ENCODE measurements around the gene AUTS2.

The AUTS2 gene

GRCh38 chr7:70563960-70564359 lies 965.7 kb downstream of the AUTS2 start:
- no peak for TF ChIP-seq CTCF (IDR thresholded peaks at IDR 0.05)

GRCh38 chr7:70565721-70566370 lies 967.6 kb downstream of the AUTS2 start:
- no peak for TF ChIP-seq CTCF (IDR thresholded peaks at IDR 0.05)

- TF ChIP-seq CTCF (IDR thresholded peaks at IDR 0.05), result no peak
These were observed 968.4 kb downstream of the AUTS2 start for GRCh38 chr7:70566671-70567070.

- TF ChIP-seq CTCF (IDR thresholded peaks at IDR 0.05), result no peak
These were observed 970.5 kb downstream of the AUTS2 start for GRCh38 chr7:70568674-70569334.

GRCh38 chr7:70569335-70569819 lies 971.1 kb downstream of the AUTS2 start:
- TF ChIP-seq CTCF (IDR thresholded peaks at IDR 0.05), result no peak

GRCh38 chr7:70570029-70570428 lies 971.8 kb downstream of the AUTS2 start:
- TF ChIP-seq CTCF (IDR thresholded peaks at IDR 0.05), result no peak

GRCh38 chr7:70570961-70571360 lies 972.7 kb downstream of the AUTS2 start:
- TF ChIP-seq CTCF (IDR thresholded peaks at IDR 0.05), result no peak

Measured in LNCAP (cell line).